H1 (cell line): Measurements from ENCODE around the gene NTN5. TPM values are rescaled to one million over a fixed set of nuclear protein-coding genes. Genes with fewer than 3 reads are reported as not detected.

Experiments
- CTCF ChIP-seq, 3 experiments: IDR thresholded peaks; 1 replicate in 2 of 3; 2 replicates in 1 of 3; pipeline versions ENCODE4 v1.5.1 to v1.6.1; 2011; ENCODE audit warnings: low read length in 3 of 3, mild to moderate bottlenecking in 3 of 3, inconsistent platforms in 2 of 3, low read depth in 1 of 3, moderate library complexity in 1 of 3; ENCODE audit not compliant: insufficient read depth in 1 of 3; ENCODE audit errors: control extremely low read depth in 1 of 3
- GTF2F1 ChIP-seq: IDR thresholded peaks from 2 replicates; pipeline ENCODE4 v1.6.1; 2012; ENCODE audit warnings: low read depth, low read length, improper control_type of control experiment, borderline replicate concordance
- SIN3A ChIP-seq, 2 experiments: IDR thresholded peaks in 1 of 2; conservative IDR thresholded peaks in 1 of 2; 2 replicates each; pipeline ENCODE4 v1.6.1; 2011 to 2012; ENCODE audit warnings: low read length in 2 of 2, improper control_type of control experiment in 1 of 2, low read depth in 1 of 2, mild to moderate bottlenecking in 1 of 2
- SP2 ChIP-seq: IDR thresholded peaks from 2 replicates; pipeline ENCODE4 v1.6.1; 2012; ENCODE audit warnings: mild to moderate bottlenecking, low read length, inconsistent platforms
- polyA plus RNA-seq, 7 experiments: library from polyadenylated mRNA; depleted of rRNA in 3 of 7; stranded (reverse) in 5 of 7; unstranded in 2 of 7; fragments of >200 nt in 5 of 7; fragments of 200-250 nt in 2 of 7; gene quantifications; 1 replicate in 5 of 7; 2 replicates in 1 of 7; 4 replicates in 1 of 7; pipeline versions ENCODE4 v1.2.1 to v1.2.3, GENCODE V29; 2011 to 2013; ENCODE audit warnings: missing spikeins in 2 of 7, mixed read lengths in 2 of 7
- total RNA-seq: library from RNA; stranded (reverse); fragmentation: NEBNext Ultra II Directional; extraction: Animal tissue kit (Norgen Biotek cat#: 25700); gene quantifications from 2 replicates; pipeline ENCODE4 v1.2.1, GENCODE V29; 2021
- TF ChIP-seq, protein P1 (sequence below): IDR thresholded peaks from 2 replicates; pipeline ENCODE4 v1.6.1; 2012; ENCODE audit warnings: inconsistent platforms

The NTN5 gene
- total and polyA plus RNA-seq, 2 of the 8 experiments (the other 6 are each of a cell fraction or from before 2014, with no cell fraction given): 0.47 to 0.85 TPM

- TF ChIP-seq CTCF (IDR thresholded peaks at IDR 0.05; ENCODE audit: control extremely low read depth in 1 of 3, insufficient read depth in 1 of 3, low read depth in 1 of 3, low read length in 3 of 3) (no peak), GTF2F1 (peak; percentile 41; the same call in 1 of the 2 replicates), SIN3A (conservative IDR thresholded peaks at IDR 0.05 in 1 of 2, IDR thresholded peaks at IDR 0.05 in 1 of 2; ENCODE audit: low read depth in 1 of 2, low read length in 2 of 2) (0 out of 4 replicates have a peak, but pooled peaks of 1 of the 2 experiments have one; percentile 14), SP2 (0 out of 2 replicates have a peak, but pooled peaks have one; percentile 21)
- TF ChIP-seq, protein P1, sequence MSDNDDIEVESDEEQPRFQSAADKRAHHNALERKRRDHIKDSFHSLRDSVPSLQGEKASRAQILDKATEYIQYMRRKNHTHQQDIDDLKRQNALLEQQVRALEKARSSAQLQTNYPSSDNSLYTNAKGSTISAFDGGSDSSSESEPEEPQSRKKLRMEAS: peak; percentile 98
Observed at GRCh38 chr19:48637449-48637947, 35.3 kb downstream of the NTN5 start (continued).
